Lung (tissue), 12 donors: Measurements from ENCODE around the gene ACSS2. TPM values are rescaled to one million over a fixed set of nuclear protein-coding genes. Genes with fewer than 3 reads are reported as not detected.
A peak's percentile ranks its signal among the peaks of the same experiment; 100 is the strongest.
"Not testable (repeated sequence)": the region's sequence is repeated elsewhere in the genome, so short reads cannot be mapped to it uniquely, and the experiment has no call there.

Experiments
- ATAC-seq: fragments of 200-7000 bp; cut with Tn5 transposase; one replicate; pipeline ENCODE4 v1.9.1; 2020; ENCODE audit warnings: moderate number of reproducible peaks; ENCODE audit not compliant: insufficient read depth, low FRiP score
- DNase-seq, 3 donors: peaks; one replicate each; pipeline ENCODE4 v3.0.0-alpha.2; 2013 to 2017
- H3K27ac ChIP-seq, 2 donors: one replicate each; pipeline ENCODE4 v1.5.1; 2013; ENCODE audit warnings: mild to moderate bottlenecking in 2 of 2, moderate library complexity in 2 of 2, control low read depth in 1 of 2, inconsistent platforms in 1 of 2, low read depth in 1 of 2, low read length in 1 of 2
- H3K27me3 ChIP-seq, 3 donors: one replicate each; pipeline ENCODE4 v1.5.1; 2013; ENCODE audit warnings: low read length in 2 of 3; ENCODE audit not compliant: control insufficient read depth in 3 of 3, insufficient read depth in 3 of 3
- H3K36me3 ChIP-seq, 4 donors: one replicate each; pipeline ENCODE4 v1.5.1; 2013; ENCODE audit warnings: low read length in 4 of 4, mild to moderate bottlenecking in 1 of 4, moderate library complexity in 1 of 4; ENCODE audit not compliant: control insufficient read depth in 4 of 4, insufficient read depth in 4 of 4
- H3K4me1 ChIP-seq, 5 donors: one replicate each; pipeline ENCODE4 v1.5.1; 2013; ENCODE audit warnings: low read length in 5 of 5, mild to moderate bottlenecking in 2 of 5, moderate library complexity in 1 of 5; ENCODE audit not compliant: control insufficient read depth in 5 of 5, insufficient read depth in 5 of 5
- H3K4me3 ChIP-seq: one replicate; pipeline ENCODE4 v1.5.1; 2013; ENCODE audit warnings: mild to moderate bottlenecking, control low read depth, moderate library complexity
- H3K9ac ChIP-seq, 2 donors: one replicate each; pipeline ENCODE4 v1.5.1; 2013; ENCODE audit warnings: low read length in 2 of 2, control low read depth in 1 of 2; ENCODE audit not compliant: insufficient read depth in 1 of 2
- H3K9me3 ChIP-seq, 4 donors: one replicate each; pipeline ENCODE4 v1.5.1; 2013; ENCODE audit warnings: low read length in 3 of 4, mild to moderate bottlenecking in 1 of 4, moderate library complexity in 1 of 4; ENCODE audit not compliant: control insufficient read depth in 4 of 4, insufficient read depth in 3 of 4
- whole genome bisulfite sequencing, 2 donors: extraction: QIAGEN DNeasy Blood & Tissue Kit; methylation state at CpG; one replicate each; pipeline ENCODE4 v1.1.7; 2013; 5-methylcytosine and 5-hydroxymethylcytosine counted together
- polyA plus RNA-seq, 2 donors: library from polyadenylated mRNA; stranded (reverse); fragments of 200-250 nt; gene quantifications; one replicate each; pipeline ENCODE4 v1.2.1, GENCODE V29; 2013
- total RNA-seq, 2 donors: library from RNA; depleted of rRNA in 1 of 2; stranded (reverse); fragments of >200 nt in 1 of 2; gene quantifications; one replicate each; pipeline ENCODE4 v1.2.1, GENCODE V29; 2014 to 2021
- TF ChIP-seq, protein P1 (sequence below): IDR thresholded peaks from 2 replicates; pipeline ENCODE4 v1.5.1; 2012; ENCODE audit warnings: mild to moderate bottlenecking; ENCODE audit errors: control extremely low read depth, extremely low read depth
- donor health status: control.
- donor health status: control.
- donor health status: Bipolar disorder and iron deficiency.
- donor health status: healthy.
- donor health status: DM: yes; HTN: yes; CAD: no.

ACSS2 gene
- total and polyA plus RNA-seq, 4 donors = 69.7 to 300 (median 161) TPM

DNA sequence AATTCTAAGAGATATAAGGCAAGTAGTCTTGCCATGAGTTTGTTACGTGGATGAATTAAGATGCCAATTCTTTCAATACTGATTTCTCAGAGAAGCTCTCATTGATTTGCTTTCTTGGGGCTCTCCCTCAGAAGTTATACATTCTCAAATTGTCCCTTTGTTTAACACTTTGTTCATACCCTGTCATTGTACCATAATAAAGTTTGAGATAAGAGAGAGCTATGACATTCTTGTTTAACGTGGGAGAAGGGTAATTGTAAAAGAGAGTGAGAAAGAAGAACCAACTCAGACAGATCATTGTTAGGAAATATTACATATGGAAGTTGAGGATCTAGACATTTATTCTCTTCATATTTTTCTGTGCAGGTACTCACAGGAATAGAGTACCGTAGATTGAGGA is 19.1 kb downstream of the ACSS2 start:
- no peak overlapping the region for H3K27ac ChIP-seq
- no peaks in the 10 kb centered on the region for H3K27me3 ChIP-seq
- 62 to 81% methylated on average over 3 of the region's 3 CpGs for WGBS, 2 donors
- H3K9ac ChIP-seq = no peak overlapping the region
- H3K36me3 ChIP-seq = peaks cover 0 to 2% (median 1%) of the 10 kb centered on the region in 4 donors
- no peak for DNase-seq
- no peaks in the 10 kb centered on the region for H3K9me3 ChIP-seq
- ATAC-seq = no peak
- TF ChIP-seq, protein P1, sequence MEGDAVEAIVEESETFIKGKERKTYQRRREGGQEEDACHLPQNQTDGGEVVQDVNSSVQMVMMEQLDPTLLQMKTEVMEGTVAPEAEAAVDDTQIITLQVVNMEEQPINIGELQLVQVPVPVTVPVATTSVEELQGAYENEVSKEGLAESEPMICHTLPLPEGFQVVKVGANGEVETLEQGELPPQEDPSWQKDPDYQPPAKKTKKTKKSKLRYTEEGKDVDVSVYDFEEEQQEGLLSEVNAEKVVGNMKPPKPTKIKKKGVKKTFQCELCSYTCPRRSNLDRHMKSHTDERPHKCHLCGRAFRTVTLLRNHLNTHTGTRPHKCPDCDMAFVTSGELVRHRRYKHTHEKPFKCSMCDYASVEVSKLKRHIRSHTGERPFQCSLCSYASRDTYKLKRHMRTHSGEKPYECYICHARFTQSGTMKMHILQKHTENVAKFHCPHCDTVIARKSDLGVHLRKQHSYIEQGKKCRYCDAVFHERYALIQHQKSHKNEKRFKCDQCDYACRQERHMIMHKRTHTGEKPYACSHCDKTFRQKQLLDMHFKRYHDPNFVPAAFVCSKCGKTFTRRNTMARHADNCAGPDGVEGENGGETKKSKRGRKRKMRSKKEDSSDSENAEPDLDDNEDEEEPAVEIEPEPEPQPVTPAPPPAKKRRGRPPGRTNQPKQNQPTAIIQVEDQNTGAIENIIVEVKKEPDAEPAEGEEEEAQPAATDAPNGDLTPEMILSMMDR = no peak
- H3K4me3 ChIP-seq = no peak overlapping the region
- peaks cover 0 to 14% (median 0%) of the 10 kb centered on the region in 5 donors for H3K4me1 ChIP-seq

GRCh38 chr20:34896086-34896621 is 19.7 kb downstream of the ACSS2 start:
- peak overlapping the region; percentile 32 to 48 for H3K27ac ChIP-seq
- H3K4me3 ChIP-seq = no peak overlapping the region
- WGBS, 2 donors = 38 to 69% methylated on average over 1 of the region's 1 CpG
- ATAC-seq (no peak), DNase-seq (no peak)
- H3K9me3 ChIP-seq = no peaks in the 10 kb centered on the region
- H3K27me3 ChIP-seq = no peaks in the 10 kb centered on the region
- peaks cover 0 to 2% (median 1%) of the 10 kb centered on the region in 4 donors for H3K36me3 ChIP-seq
- peaks cover 0 to 9% (median 0%) of the 10 kb centered on the region in 5 donors for H3K4me1 ChIP-seq
- TF ChIP-seq, protein P1 = no peak
- H3K9ac ChIP-seq = no peak overlapping the region

GRCh38 chr20:34898129-34898528 is 21.7 kb downstream of the ACSS2 start:
- not testable (repeated sequence) for H3K4me1 ChIP-seq, H3K27ac ChIP-seq, H3K4me3 ChIP-seq, H3K27me3 ChIP-seq, ATAC-seq, H3K9ac ChIP-seq, H3K9me3 ChIP-seq, H3K36me3 ChIP-seq, DNase-seq
- 82% methylated on average over 2 of the region's 3 CpGs for WGBS, 2 donors

GRCh38 chr20:34898731-34899130 is 22.3 kb downstream of the ACSS2 start:
- DNase-seq, ATAC-seq: not testable (repeated sequence)

More at GRCh38 chr20:34898731-34899130, 22.3 kb downstream of the ACSS2 start:
- not testable (repeated sequence) for H3K4me1 ChIP-seq, H3K36me3 ChIP-seq, H3K27ac ChIP-seq, H3K4me3 ChIP-seq, H3K9ac ChIP-seq, H3K9me3 ChIP-seq, H3K27me3 ChIP-seq
- WGBS, 2 donors = 90 to 92% methylated on average over 18 to 26 of the region's 26 CpGs
